ENCODE data around the gene CARD19.

- no peak for TF ChIP-seq EZH2 (optimal IDR thresholded peaks at IDR 0.05; ENCODE audit: low read depth, low read length)
- TF ChIP-seq CTCF (IDR thresholded peaks at IDR 0.05; ENCODE audit: low read length) = no peak
- TF ChIP-seq EZH2phosphoT487 (IDR thresholded peaks at IDR 0.05; ENCODE audit: low read length) = no peak
These were observed 30.9 kb downstream of the CARD19 start for GRCh38 chr9:93126825-93127368.

Data from MM.1S (cell line).